Prostate gland (tissue), 2 donors: ENCODE data around the gene PDE1C.

Experiments
- CTCF ChIP-seq, 4 experiments: fragments of 200-600 bp in 2 of 4; fragments of 450-650 bp in 2 of 4; sonication (generic) in 2 of 4; IDR thresholded peaks; 1 replicate in 3 of 4; 2 replicates in 1 of 4; pipeline ENCODE4 v1.5.1; 2016 to 2019; ENCODE audit warnings: antibody characterized with exemption in 4 of 4, mild to moderate bottlenecking in 2 of 4, moderate library complexity in 2 of 4
- POLR2AphosphoS5 ChIP-seq: sonication (generic); formaldehyde crosslinking; IDR thresholded peaks from one replicate; pipeline ENCODE4 v1.6.1; 2017; ENCODE audit warnings: antibody characterized with exemption

GRCh38 chr7:31751726-31752125 lies 318.5 kb downstream of the PDE1C start:
- TF ChIP-seq CTCF (IDR thresholded peaks at IDR 0.05) (no peak), POLR2AphosphoS5 (no peak)
